Measurements from ENCODE around the gene BACH2.

The BACH2 gene

DNA sequence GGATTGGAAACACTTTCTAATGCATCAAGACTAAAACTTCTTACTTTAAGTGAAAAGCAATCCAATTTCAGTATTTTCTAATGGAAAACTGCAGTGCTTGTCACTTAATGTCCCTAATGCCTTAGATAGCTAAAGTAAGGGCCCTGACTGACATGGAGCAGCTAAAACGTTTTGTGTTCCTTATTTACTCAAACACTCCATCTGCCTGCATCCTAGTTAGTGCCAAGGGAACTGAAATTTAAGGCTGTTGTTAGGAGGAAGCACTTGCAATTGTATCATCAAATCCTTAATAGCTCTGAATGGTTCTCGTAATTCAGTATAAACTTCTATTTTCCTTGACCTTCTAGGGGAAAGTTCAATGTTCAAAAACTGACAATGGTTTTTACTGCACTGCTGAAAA, 274.9 kb downstream of the BACH2 start:
- no peak for DNase-seq

DNA sequence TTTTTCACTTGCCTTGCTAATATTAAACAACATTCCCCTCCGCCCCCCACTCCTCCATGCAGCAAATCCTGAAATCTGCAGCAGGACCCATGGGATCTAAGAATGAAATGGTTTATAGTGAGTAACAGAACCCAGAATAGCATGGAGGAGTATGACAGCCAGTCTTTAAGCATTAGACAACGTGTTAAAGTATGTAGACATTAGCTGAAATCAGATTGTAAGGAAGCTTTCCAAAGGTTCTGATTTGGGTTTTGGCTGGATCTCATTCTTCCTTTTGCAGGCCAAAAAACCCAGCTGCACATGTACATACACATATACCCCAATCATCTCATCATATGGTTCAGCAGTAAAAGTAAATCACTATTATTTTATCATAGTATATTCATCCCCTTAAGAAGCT, 275.9 kb downstream of the BACH2 start:
- DNase-seq: no peak

DNA sequence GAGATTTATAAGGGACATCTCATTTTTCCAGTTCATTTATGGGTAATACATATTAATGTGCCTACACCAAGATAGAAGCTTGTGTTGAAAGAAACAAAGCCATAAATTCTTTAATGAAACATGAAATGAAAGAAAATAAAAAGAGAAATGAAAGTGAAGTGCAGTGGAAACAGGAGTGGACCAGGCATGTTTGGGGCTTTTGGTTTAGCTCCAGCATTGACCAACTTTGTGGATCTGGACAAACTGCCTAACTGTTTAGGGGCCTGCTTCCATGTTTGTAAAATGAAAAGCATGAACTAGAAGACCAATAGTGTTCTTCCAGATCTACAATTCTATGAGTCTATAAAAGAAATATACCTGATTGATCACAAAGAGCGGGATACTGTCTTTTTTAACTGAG, 277.4 kb downstream of the BACH2 start:
- no peak for DNase-seq

DNA sequence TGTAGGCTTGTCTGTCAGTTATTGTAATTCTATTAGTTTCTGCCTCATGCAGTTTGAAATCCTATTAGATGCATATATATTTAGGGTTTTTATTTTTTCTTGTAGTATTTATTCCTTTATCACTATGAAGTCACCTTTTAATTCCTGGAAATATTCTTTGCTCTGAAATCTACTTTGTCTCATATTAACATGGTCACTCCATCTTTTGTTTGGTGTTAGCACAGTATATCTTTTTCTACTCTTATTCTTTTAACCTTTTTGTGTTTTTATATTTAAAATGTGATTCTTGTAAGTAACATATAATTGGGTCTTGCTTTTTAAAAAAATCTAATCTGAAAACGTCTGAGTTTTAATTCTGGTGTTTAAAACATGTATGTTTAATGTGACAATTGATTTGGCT, 280.8 kb downstream of the BACH2 start:
- DNase-seq: no peak

DNA sequence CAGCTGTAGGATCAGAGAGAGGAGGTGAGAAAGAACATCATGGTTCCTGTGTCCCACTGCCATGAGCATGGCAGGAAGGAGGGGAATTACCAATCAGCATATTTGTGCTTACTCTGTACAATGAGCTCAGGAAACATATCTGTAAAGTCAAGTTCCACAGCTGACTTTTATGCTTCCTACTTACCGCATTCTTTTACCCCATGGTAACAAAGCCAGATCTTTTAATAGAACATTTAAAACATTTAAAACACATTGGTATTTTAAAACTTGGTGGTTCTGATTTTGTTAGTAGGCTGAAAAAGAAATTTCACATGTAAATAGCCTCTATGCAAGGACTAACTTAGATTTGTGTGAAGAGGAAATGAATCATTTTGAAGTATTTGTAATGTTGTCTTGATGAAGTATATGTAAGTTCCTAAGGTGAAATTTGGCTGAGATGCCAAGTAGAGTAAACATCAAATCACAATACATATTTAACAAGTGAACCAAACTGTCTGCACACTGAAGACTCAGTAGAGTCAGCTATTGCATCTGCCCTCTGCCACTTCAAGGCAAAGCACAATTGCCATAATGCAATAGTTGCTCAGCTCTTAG, 287.6 kb downstream of the BACH2 start:
- peak; percentile 68 for DNase-seq

DNA sequence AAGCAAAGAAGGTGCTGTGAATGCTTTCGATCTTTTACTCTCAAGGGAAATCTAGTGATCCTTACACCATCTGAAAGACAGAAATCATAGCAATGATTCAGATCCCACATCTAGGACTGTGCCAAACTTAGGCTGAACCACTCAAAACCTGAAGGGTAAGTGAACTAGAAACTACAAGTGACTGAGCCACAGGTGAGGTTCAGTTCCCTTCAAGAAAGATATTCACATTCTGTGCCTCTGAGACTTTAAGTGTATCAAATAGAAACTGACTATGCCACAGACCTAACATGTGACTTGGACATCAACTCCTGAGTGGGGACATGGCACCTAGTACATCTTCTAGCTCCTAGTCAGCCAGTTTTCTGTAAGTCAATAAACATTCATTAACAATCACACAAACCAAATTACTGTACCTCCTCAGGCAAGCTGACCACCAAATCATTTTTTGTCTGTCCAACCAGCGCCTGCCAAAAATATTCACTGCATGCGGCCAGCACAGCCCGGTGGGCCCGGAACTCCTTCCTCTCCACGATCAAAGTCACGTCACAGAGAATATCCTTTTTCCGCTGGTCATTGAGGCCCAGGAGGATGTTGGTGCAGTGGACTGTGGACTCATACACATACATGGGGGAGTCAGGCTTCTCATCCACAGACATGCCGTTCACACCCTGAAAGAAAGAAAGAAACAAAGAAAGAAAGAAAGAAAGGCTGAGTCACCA, 288.3 kb downstream of the BACH2 start:
- DNase-seq: no peak

DNA sequence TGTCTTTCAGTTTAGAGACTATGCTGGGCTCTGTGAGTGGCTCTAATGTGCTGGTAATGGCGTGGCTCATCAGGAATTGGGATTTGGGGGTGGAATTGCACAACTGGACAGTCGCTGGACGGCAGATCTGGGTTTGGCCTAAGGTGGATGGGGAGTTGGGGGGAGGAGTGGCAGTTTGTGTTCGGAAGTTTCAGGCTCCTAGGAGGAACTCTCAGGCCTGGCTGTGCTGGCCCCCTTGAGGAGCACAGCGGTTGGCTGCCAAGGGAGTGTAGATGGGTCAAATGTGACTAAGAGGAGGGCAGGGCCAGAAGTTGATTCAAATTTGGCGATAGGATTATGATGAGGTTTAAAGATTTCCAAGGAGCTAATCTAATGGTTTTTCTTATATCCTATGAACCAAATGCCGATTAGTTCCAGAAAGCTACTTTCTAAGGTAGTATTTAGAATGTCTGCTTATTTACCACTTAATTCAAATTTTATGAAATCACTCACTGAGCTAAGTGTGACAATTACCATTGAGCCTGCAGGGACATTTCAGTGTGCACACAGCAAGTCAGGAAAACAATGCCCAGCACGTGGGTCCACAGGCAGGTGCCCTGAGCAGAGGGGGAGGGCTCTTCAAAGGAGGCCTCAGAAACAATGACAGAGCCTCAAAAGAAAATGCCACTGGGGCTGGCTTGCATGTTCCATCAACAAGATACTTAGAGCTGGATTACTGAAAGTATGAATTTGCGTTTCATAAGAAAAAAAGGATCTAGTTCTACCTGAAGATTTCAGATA, 291.4 kb downstream of the BACH2 start:
- no peak for DNase-seq

DNA sequence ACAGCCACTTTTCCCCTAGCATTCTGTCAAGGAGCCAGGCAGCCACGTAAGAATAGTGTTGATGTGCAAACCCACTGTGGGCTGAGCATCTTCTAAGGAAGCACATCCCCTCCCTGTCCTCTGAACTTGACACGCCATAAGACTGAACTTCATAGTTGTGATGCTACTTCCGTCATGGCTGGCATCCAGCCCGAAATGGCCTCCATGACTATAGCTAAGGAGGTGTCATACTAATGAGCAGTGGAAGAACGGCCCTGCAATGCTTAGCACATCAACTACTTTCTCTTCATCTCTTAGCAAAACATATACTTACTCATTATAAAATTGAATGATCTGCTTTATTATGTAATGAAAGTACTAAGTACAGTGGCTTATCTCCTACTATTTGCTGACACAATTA, 292.1 kb downstream of the BACH2 start:
- no peak for DNase-seq

DNA sequence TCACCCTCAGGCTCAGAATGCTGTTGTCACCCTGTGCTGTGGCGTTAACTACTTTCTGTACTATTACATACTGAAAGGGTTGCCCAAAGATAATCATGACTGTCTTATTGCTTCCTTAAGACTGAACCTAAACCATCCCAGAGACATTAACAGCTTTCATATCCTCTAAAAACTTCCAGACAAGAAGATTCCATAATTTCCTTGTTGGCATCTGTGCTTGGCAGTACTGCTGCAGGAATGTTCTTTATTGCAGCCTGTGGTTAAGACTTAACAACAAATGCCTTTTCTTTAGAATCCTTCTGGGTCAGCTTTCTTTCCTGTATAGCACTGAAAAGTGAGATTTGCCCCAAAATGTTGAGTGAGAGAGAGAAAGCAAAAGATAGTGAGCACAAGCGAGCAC, 292.7 kb downstream of the BACH2 start:
- peak; percentile 69 for DNase-seq

DNA sequence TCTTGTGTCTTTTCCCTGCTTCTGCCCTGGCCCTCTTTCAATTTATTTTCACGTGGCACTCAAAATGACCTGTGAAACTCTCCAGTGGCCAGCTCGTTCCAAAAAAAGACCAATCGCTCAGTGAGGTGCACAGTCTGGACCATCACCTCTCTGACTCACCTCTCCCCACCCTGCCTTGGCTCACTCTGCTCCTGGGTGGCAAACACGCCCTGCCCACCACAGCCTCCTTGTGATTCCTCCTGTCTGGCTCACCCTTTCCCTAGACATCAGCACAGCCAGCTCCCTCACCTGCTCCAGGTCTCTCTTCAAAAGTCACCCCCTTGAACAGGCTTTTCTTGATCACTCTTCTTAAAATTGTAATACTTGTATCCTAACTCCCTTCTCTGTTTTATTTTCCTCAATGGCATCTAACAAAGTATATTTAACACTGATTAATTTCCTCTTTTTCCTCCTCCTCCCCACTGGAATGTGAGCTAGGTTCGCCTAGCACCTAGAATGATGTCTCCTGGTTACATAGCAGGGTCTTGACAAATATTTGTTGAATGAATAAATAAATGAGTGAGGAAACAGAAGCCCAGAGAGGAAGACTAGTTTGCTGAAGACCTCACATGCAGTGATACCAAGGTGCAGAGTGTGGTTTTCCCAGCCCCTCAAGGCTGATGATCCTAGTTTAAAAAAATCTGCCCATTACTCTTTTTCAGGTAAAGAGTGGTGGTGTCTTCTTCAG, 293.4 kb downstream of the BACH2 start:
- DNase-seq: peak; percentile 40

DNA sequence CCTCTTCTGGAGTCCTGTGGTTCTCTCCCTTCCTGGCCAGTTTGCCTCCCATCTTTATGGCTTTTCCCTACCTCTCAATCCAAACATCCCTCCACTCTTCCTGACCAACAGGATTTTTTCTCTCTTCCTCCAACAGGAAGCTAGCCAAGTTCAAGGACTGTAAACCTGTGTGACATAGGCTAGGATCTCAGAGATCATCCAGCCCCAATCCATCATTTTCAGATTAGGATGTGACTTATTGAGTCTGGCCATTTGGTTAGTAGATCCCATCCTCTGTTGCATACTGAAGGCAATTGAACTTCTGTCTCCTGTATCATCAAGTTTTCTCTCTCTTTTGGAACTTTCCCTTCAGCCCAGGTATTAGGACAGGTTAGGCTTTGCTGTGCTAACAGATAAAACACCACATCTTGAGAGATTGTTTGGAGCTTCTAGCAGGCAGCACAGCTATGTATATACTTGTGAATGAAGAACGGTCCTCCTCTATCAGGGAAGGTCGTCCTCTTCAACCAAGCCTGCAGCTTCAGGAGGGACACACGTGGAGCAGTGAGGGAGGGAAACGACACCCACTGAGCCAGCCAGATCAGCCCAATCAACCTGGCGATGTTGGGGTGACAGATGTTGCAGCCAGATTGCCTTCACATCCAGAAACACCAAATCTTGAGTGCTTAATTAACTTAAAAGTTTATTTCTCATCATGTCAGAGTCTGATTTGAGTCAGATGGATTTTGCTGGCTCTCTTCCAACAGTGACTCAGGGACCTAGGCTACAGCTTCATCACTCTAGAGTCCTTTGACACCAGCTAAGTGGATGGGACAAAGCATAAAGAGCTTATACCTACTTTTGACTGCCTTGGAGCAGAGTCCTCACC, 295.5 kb downstream of the BACH2 start:
- peak; percentile 71 for DNase-seq

DNA sequence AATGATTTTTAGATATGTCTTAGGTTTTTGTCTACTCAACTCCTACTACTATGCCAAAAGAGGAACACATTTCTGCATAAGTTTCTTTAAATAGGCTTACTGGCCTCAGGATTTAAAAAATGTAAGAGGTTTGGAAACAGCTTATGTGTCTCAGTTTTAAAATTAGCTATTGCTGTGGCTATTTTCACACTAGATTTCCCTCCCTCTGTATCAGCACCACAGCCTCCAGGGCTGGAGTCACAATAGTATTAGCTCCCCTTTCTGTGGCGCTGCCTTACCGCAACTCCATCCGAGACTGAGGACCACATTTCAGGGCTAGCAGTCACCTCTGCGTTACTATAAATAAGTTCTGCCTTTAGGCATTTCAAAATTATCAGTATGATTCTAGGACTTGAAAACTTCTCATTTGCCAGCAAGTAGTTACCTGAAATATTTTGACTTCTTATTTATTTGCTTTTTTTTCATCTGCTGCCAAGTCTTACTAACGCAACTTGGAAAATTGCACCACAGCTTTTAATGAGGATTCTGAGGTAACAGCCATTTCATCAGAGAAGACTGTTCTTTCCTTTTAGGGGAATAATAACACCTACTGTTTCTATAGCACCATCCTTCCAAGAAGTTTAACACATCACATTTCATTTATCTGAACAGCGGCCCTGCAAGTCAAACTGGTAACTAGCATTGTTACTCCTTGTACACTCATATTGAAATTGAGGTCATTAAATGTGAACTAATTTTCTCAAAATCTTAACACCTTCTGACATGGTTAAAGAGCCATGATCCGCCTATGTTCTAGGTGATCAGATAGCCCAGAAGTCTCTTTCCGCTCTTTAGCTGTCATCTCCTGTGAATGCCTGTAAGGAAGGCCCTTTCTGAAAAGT, 296.5 kb downstream of the BACH2 start:
- no peak for DNase-seq

DNA sequence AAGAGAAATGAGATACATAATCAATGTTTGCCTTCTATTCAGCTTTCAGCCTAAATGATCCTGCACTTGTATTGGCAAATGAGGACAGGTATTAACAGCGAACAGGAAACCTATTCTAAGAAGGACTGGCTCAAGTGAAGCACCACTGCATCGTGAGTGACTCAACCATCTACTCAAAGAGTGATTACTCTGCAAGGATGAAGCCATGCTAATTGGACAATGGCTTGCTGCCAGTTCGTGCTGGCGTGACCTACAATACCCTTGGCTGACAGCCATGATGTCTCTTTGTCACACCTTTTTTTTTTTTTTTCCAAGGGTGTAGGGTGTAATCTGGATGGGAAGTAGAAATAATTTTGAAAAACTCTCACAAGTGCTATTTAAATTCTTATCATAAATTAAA, 297.5 kb downstream of the BACH2 start:
- DNase-seq: peak; percentile 64

DNA sequence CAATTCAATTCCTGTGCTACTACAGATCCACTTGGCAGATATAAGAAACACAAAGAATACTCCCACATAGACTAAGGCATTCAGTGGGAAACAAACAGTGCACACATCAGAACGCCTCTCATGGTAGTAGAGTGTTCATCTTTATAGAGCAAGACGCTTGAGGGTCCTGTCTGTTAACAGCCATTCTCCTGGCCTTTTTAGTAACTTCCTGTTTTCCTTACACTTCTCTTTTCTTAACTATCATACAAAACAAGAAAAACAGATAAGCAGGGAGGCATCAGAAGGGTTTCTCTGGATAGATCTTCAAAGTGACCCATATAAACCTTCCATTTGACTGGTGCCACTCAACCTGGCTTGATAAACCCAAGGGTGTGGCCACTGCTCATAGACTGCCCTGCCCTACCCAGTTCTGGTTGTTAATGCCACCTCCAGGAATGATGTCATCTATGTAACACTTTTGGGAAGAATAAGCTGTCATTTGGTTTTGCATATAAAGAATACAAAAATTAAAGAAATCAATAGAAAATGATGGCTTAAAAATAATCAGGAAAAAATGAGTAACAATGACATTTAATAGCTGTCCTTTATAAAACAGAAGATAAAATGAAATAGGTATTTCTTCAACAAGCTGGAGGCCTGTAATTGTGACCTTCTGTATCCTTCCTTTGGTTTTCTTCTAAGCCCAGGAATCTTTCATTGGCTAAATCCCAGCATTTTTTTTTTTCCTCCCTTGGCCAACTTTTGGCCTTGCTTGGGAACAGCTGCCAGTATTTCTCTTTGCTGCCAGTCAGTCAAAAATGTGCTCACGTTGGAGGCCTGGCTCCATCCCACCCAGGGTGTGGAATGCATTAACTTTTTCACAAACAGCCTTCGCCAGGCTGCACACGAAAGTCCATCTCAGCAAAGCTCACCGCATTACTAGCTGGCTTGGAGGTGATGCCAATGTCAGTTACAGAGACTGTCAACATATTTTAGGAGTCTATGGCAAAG, 298.9 kb downstream of the BACH2 start:
- DNase-seq: peak; percentile 85

DNA sequence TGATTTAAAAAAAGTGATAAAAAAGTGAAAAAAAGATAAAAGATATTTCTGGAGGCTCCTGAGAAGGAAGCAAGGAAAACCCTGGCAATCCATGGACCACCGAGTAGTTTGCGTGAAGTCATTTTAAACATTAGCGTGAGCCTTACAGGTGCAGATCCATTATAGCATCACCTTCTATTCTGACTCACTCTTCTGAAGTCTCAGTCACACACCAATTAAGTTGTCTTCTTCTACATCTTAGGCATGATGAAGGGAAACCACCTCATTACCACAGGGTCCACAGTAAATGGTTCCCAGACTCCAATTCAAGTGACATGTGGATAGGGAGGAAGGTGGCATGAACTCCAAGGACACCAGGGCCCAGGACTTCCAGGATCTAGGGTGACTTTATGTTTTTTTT, 303.2 kb downstream of the BACH2 start:
- no peak for DNase-seq

DNA sequence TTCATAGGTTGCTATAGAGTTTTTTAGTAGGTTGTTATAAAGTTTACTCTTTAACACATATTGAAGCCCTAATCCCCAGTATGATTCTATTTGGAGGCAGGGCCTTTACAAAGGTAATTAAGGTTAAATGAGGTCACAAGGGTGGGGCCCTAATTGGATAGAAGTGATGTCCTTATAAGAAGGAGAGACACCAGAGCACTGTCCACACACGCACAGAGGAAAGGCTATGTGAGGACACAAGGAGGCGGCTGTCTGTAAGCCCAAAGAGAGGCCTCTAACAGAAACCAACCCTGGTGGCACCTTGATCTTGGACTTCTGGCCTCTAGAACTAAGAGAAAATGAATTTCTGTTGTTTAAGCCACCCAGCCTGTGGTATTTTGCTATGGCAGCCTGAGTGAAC, 303.8 kb downstream of the BACH2 start:
- no peak for DNase-seq

DNA sequence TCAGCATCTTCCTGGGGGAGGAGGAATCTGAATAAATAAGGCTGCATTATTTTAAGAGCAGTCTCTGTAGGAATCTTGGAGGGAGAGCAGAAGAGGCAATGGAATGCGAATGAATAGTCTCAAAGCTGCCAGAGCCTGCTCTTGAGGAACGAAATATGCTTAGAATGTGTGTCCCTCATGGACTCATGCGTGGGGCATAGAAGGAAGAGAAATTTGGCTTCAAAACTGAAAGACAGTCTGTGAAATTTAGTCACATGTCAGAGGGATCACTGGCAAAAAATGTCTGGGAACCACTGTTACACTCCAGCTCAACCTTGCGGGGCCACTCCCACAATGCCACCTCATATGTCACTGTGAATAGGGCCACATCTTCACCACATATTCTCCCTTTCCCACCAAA, 306.9 kb downstream of the BACH2 start:
- peak; percentile 97 for DNase-seq

DNA sequence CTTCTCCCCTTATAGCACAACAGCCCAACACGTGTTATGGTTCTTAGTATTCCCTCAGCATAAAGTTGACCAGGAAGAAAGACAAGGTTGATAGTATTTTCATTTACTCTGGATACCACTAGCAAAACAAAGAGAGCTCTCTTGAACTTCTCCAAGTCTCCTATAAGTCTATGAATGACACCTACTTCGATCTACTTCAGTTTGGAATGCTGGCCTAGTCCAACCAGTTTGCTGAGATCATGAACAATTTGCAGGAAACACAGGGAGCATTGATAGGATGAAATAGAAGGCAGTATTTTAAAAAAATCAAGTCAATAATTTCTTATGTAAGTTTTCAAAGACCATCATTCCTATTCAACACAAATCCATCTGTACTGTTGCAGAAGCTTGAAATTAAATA, 308.8 kb downstream of the BACH2 start:
- DNase-seq: no peak

DNA sequence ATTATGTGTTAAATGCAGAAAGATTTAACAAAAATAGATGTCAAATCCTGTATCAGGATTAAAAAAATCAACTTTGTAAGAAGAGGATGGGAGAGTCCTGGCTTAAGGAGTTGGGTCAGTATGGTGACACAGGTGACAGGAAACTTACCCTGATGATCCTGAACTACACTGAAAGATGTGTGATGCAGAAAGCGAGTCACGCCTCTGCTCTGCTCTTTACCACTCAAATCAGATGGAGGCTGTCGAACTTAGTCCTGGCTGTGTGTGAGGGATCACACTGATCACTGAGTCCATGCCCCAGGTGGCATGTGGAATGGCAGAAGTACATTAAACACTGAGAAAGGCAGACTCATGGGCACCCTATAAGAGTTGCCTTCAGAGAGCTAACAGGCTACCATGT, 309.5 kb downstream of the BACH2 start:
- no peak for DNase-seq

DNA sequence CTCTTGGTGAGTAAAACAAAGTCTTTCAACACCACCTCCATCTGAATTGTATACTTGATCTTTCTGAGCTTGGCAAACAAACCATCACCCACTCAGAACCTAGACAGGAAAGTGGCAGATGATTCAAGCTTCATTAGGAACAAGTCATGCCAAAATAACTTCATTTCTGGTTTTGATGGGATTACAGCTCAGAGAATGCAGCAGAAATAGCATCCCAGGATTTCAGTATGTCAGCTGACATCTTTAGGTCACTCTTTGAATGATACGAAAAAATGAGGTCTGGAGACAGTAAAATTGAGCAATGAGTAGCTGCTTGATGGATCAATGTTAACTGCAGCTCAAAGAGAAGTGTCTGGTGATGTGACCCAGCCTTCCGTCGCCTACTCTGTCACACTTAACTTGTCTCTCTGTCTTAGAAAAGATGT, 310.0 kb downstream of the BACH2 start:
- DNase-seq: peak; percentile 93

Data from fibroblast of skin of abdomen (primary cell).